SK-N-MC (cell line): ENCODE results near the gene SPINDOC.

Source experiments
- DNase-seq: peaks from one replicate; pipeline ENCODE4 v3.0.0-alpha.2; 2011; ENCODE audit warnings: low read depth, low spot score
- H3K27ac ChIP-seq: fragments of 200-600 bp; sonication (generic); 2 replicates; pipeline ENCODE4 v1.5.1; 2016; ENCODE audit warnings: mixed run types
- H3K36me3 ChIP-seq: fragments of 200-600 bp; sonication (generic); 2 replicates; pipeline ENCODE4 v1.6.1; 2017; ENCODE audit warnings: antibody characterized with exemption, low read length, mixed read lengths; ENCODE audit not compliant: insufficient read depth
- H3K4me3 ChIP-seq: fragments of 200-600 bp; sonication (generic); 2 replicates; pipeline ENCODE4 v1.5.1; 2016
- H3K9ac ChIP-seq: fragments of 200-600 bp; sonication (generic); 2 replicates; pipeline ENCODE4 v1.8.0; 2017; ENCODE audit warnings: mixed run types, mixed read lengths; ENCODE audit not compliant: insufficient read length
- H3K9me3 ChIP-seq: fragments of 200-600 bp; sonication (generic); 2 replicates; pipeline ENCODE4 v1.6.1; 2017; ENCODE audit warnings: low read depth, mild to moderate bottlenecking, antibody characterized with exemption, low read length, moderate library complexity, mixed read lengths
- EZH2 ChIP-seq: fragments of 200-600 bp; sonication (generic); IDR thresholded peaks from one replicate; pipeline ENCODE4 v1.6.1; 2017; ENCODE audit warnings: antibody characterized with exemption
- FOXP2 ChIP-seq: optimal IDR thresholded peaks from 2 replicates; pipeline ENCODE3; 2011; ENCODE audit warnings: mild to moderate bottlenecking, moderate library complexity; ENCODE audit not compliant: insufficient read depth; ENCODE audit errors: extremely low read length, control extremely low read depth
- POLR2AphosphoS5 ChIP-seq: IDR thresholded peaks from 2 replicates; pipeline ENCODE4 v1.6.1; 2012; ENCODE audit warnings: mild to moderate bottlenecking, low read depth, low read length, borderline replicate concordance

Gene SPINDOC

GRCh38 chr11:63840356-63841060, 27.3 kb downstream of the SPINDOC start:
- Histone ChIP-seq H3K9me3 (no peaks in the 10 kb centered on the region), H3K4me3 (peak overlapping the region; percentile 87), H3K27ac (no peak overlapping the region), H3K9ac (peak overlapping the region; percentile 93), H3K36me3 (peaks cover 20% of the 10 kb centered on the region)
- DNase-seq, result no peak
- TF ChIP-seq POLR2AphosphoS5, result no peak
- TF ChIP-seq FOXP2, result no peak
- TF ChIP-seq EZH2, result no peak

GRCh38 chr11:63841554-63841953, 28.3 kb downstream of the SPINDOC start:
- Histone ChIP-seq H3K9me3 (no peaks in the 10 kb centered on the region), H3K4me3 (peak overlapping the region; percentile 87), H3K27ac (peak overlapping the region; percentile 37; the same call in 1 of the 2 replicates), H3K9ac (peak overlapping the region; percentile 93), H3K36me3 (peaks cover 20% of the 10 kb centered on the region)
- DNase-seq, result no peak
- no peak for TF ChIP-seq EZH2
- TF ChIP-seq POLR2AphosphoS5, result no peak
- peak; percentile 23 for TF ChIP-seq FOXP2

GRCh38 chr11:63843041-63843440, 29.8 kb downstream of the SPINDOC start:
- H3K4me3 ChIP-seq, result no peak overlapping the region
- no peak overlapping the region for H3K27ac ChIP-seq
- H3K36me3 ChIP-seq, result peaks cover 20% of the 10 kb centered on the region
- H3K9me3 ChIP-seq, result no peaks in the 10 kb centered on the region
- H3K9ac ChIP-seq, result peak overlapping the region; percentile 11
- no peak for DNase-seq
- TF ChIP-seq EZH2 (no peak), FOXP2 (no peak), POLR2AphosphoS5 (no peak)

GRCh38 chr11:63844836-63845235, 31.6 kb downstream of the SPINDOC start:
- Histone ChIP-seq H3K9me3 (no peaks in the 10 kb centered on the region), H3K36me3 (peaks cover 20% of the 10 kb centered on the region), H3K4me3 (no peak overlapping the region), H3K27ac (no peak overlapping the region), H3K9ac (no peak overlapping the region)
- no peak for TF ChIP-seq FOXP2
- no peak for TF ChIP-seq POLR2AphosphoS5
- TF ChIP-seq EZH2, result no peak
- DNase-seq, result no peak

GRCh38 chr11:63845303-63845702, 32.0 kb downstream of the SPINDOC start:
- H3K36me3 ChIP-seq, result peaks cover 20% of the 10 kb centered on the region
- DNase-seq, result no peak
- TF ChIP-seq POLR2AphosphoS5 (no peak), EZH2 (no peak), FOXP2 (no peak)
- H3K9me3 ChIP-seq, result no peaks in the 10 kb centered on the region
- H3K9ac ChIP-seq, result no peak overlapping the region
- H3K4me3 ChIP-seq, result no peak overlapping the region
- no peak overlapping the region for H3K27ac ChIP-seq

- Histone ChIP-seq H3K36me3 (peaks cover 20% of the 10 kb centered on the region), H3K9ac (no peak overlapping the region), H3K27ac (no peak overlapping the region), H3K4me3 (no peak overlapping the region), H3K9me3 (no peaks in the 10 kb centered on the region)
- TF ChIP-seq EZH2 (no peak), FOXP2 (no peak), POLR2AphosphoS5 (no peak)
- DNase-seq, result no peak
These were observed 32.7 kb downstream of the SPINDOC start for GRCh38 chr11:63845911-63846310.

GRCh38 chr11:63846897-63847296, 33.6 kb downstream of the SPINDOC start:
- Histone ChIP-seq H3K36me3 (peaks cover 19% of the 10 kb centered on the region), H3K27ac (no peak overlapping the region), H3K9me3 (no peaks in the 10 kb centered on the region), H3K4me3 (no peak overlapping the region), H3K9ac (no peak overlapping the region)
- TF ChIP-seq POLR2AphosphoS5, result no peak
- no peak for TF ChIP-seq FOXP2
- no peak for TF ChIP-seq EZH2
- DNase-seq, result no peak

GRCh38 chr11:63847363-63847762, 34.1 kb downstream of the SPINDOC start:
- DNase-seq, result no peak
- no peak overlapping the region for H3K4me3 ChIP-seq
- H3K9me3 ChIP-seq, result no peaks in the 10 kb centered on the region
- peaks cover 15% of the 10 kb centered on the region for H3K36me3 ChIP-seq
- H3K27ac ChIP-seq, result no peak overlapping the region
- no peak for TF ChIP-seq FOXP2
- TF ChIP-seq POLR2AphosphoS5, result no peak
- TF ChIP-seq EZH2, result no peak
- no peak overlapping the region for H3K9ac ChIP-seq
